Prostate gland (tissue), 2 donors: Measurements from ENCODE around the gene GTSE1.

Source experiments
- POLR2A ChIP-seq: fragments of 450-650 bp; IDR thresholded peaks from one replicate; pipeline ENCODE4 v1.6.1; 2016; ENCODE audit warnings: antibody characterized with exemption, mild to moderate bottlenecking
- POLR2AphosphoS5 ChIP-seq: sonication (generic); formaldehyde crosslinking; IDR thresholded peaks from one replicate; pipeline ENCODE4 v1.6.1; 2017; ENCODE audit warnings: antibody characterized with exemption
- TF ChIP-seq, protein P1 (sequence below), 4 experiments: fragments of 200-600 bp in 2 of 4; fragments of 450-650 bp in 2 of 4; sonication (generic) in 2 of 4; IDR thresholded peaks; 1 replicate in 3 of 4; 2 replicates in 1 of 4; pipeline ENCODE4 v1.5.1; 2016 to 2019; ENCODE audit warnings: antibody characterized with exemption in 4 of 4, mild to moderate bottlenecking in 2 of 4, moderate library complexity in 2 of 4

DNA sequence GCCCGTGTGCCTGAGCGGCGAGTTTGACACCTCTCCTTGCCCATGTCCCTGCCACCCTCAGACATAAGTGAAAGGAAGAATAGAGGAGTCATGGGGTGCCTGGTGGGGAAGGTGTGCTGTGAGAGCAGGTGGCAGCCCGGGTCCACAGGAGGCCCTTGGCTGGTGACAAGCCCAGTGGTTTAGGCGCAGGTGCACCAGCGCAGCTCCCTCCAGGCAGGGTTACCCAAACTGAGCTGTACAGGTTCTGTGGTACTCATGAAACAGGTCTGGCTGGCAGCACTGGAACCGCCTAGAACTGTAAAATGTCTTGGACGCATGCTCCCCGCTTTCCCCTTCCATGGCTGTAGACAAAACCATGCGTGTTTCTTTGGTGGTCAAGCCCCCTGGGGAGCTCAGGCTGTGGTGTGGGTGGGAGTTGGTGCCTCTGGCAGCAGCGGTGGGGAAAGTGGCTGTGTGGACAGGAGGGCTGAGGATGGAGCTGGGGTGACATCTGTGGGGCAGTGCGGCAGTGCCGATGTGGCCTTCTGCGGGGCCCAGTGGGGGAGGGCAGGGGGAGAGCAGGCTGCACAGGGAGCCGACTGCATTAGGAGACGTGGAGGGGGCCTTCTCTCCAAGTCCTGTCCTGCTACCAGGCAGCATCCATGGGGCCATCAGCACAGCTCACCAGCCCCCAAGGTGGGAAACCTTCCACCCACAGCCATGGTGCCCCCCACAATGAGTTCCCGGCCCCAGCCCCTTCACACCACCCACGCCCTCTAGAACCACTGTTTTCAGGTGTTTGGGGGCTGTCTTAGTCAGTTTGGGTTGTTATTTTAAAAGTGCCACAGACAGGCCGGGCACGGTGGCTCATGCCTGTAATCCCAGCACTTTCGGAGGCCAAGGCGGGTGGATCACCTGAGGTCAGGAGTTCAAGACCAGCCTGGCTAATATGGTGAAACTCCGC, 5.6 kb upstream of the GTSE1 start:
- TF ChIP-seq POLR2A (no peak), POLR2AphosphoS5 (no peak)
- TF ChIP-seq, protein P1, sequence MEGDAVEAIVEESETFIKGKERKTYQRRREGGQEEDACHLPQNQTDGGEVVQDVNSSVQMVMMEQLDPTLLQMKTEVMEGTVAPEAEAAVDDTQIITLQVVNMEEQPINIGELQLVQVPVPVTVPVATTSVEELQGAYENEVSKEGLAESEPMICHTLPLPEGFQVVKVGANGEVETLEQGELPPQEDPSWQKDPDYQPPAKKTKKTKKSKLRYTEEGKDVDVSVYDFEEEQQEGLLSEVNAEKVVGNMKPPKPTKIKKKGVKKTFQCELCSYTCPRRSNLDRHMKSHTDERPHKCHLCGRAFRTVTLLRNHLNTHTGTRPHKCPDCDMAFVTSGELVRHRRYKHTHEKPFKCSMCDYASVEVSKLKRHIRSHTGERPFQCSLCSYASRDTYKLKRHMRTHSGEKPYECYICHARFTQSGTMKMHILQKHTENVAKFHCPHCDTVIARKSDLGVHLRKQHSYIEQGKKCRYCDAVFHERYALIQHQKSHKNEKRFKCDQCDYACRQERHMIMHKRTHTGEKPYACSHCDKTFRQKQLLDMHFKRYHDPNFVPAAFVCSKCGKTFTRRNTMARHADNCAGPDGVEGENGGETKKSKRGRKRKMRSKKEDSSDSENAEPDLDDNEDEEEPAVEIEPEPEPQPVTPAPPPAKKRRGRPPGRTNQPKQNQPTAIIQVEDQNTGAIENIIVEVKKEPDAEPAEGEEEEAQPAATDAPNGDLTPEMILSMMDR (IDR thresholded peaks at IDR 0.05) = no peak
